ENCODE results near the gene CADPS. TPM values are rescaled to one million over a fixed set of nuclear protein-coding genes. Genes with fewer than 3 reads are reported as not detected.

The CADPS gene
- total RNA-seq, 1 experiment from 2014 or later = not detected

GRCh38 chr3:62439978-62440377, 435.2 kb downstream of the CADPS start:
- CTCF ChIA-PET = no interaction called here
- intact Hi-C loops (cut with micrococcal nuclease; ENCODE audit: unreplicated experiment) = no loop called here
- H3K4me3 ChIP-seq (ENCODE audit: low read depth, low read length, poor library complexity, severe bottlenecking) = no peak overlapping the region
- no peaks in the 10 kb centered on the region for H3K9me3 ChIP-seq (ENCODE audit: low read depth, low read length, poor library complexity, severe bottlenecking)
- TF ChIP-seq CTCF (conservative IDR thresholded peaks at IDR 0.05; ENCODE audit: low read depth, low read length) (no peak), EZH2 (IDR thresholded peaks at IDR 0.05; ENCODE audit: borderline replicate concordance, low read depth, low read length, poor library complexity, severe bottlenecking) (no peak)
- no peaks in the 10 kb centered on the region for H3K4me1 ChIP-seq (ENCODE audit: insufficient read depth, low read length, poor library complexity, severe bottlenecking)
- H3K27ac ChIP-seq (ENCODE audit: low read depth, low read length, poor library complexity, severe bottlenecking) = no peak overlapping the region
- no peaks in the 10 kb centered on the region for H3K36me3 ChIP-seq (ENCODE audit: insufficient read depth, low read length, poor library complexity, severe bottlenecking)
- peaks cover 30% of the 10 kb centered on the region for H3K27me3 ChIP-seq (replicated peaks; ENCODE audit: insufficient read depth, low read depth, low read length, poor library complexity)
- BruUV-seq (replicated peaks) = no TSS peak
- POLR2A ChIA-PET (ENCODE audit: low non-redundant PET) = no interaction called here
- DNase-seq (ENCODE audit: low spot score) = no peak

GRCh38 chr3:62439176-62439813, 435.9 kb downstream of the CADPS start:
- ChIA-PET POLR2A (ENCODE audit: low non-redundant PET) (no interaction called here), CTCF (no interaction called here)
- intact Hi-C loops (cut with micrococcal nuclease; ENCODE audit: unreplicated experiment) = no loop called here
- Histone ChIP-seq H3K36me3 (ENCODE audit: insufficient read depth, low read length, poor library complexity, severe bottlenecking) (no peaks in the 10 kb centered on the region), H3K27ac (ENCODE audit: low read depth, low read length, poor library complexity, severe bottlenecking) (no peak overlapping the region), H3K9me3 (ENCODE audit: low read depth, low read length, poor library complexity, severe bottlenecking) (no peaks in the 10 kb centered on the region), H3K4me3 (ENCODE audit: low read depth, low read length, poor library complexity, severe bottlenecking) (no peak overlapping the region), H3K4me1 (ENCODE audit: insufficient read depth, low read length, poor library complexity, severe bottlenecking) (no peaks in the 10 kb centered on the region), H3K27me3 (replicated peaks; ENCODE audit: insufficient read depth, low read depth, low read length, poor library complexity) (peaks cover 37% of the 10 kb centered on the region)
- no TSS peak for BruUV-seq (replicated peaks)
- no peak for TF ChIP-seq CTCF (conservative IDR thresholded peaks at IDR 0.05; ENCODE audit: low read depth, low read length)
- no peak for TF ChIP-seq EZH2 (IDR thresholded peaks at IDR 0.05; ENCODE audit: borderline replicate concordance, low read depth, low read length, poor library complexity, severe bottlenecking)
- no peak for DNase-seq (ENCODE audit: low spot score)

GRCh38 chr3:62436785-62437184, 438.4 kb downstream of the CADPS start:
- intact Hi-C loops (cut with micrococcal nuclease; ENCODE audit: unreplicated experiment) = no loop called here
- Histone ChIP-seq H3K4me3 (ENCODE audit: low read depth, low read length, poor library complexity, severe bottlenecking) (no peak overlapping the region), H3K27ac (ENCODE audit: low read depth, low read length, poor library complexity, severe bottlenecking) (no peak overlapping the region), H3K4me1 (ENCODE audit: insufficient read depth, low read length, poor library complexity, severe bottlenecking) (no peaks in the 10 kb centered on the region), H3K9me3 (ENCODE audit: low read depth, low read length, poor library complexity, severe bottlenecking) (no peaks in the 10 kb centered on the region), H3K27me3 (replicated peaks; ENCODE audit: insufficient read depth, low read depth, low read length, poor library complexity) (peaks cover 60% of the 10 kb centered on the region), H3K36me3 (ENCODE audit: insufficient read depth, low read length, poor library complexity, severe bottlenecking) (no peaks in the 10 kb centered on the region)
- ChIA-PET POLR2A (ENCODE audit: low non-redundant PET) (interaction anchor here (0.7 kb wide), 1 partner anchor 188 kb away, joined by 8 read pairs; no protein-coding TSS in a partner anchor), CTCF (no interaction called here)
- DNase-seq (ENCODE audit: low spot score) = no peak
- TF ChIP-seq CTCF (conservative IDR thresholded peaks at IDR 0.05; ENCODE audit: low read depth, low read length) (no peak), EZH2 (IDR thresholded peaks at IDR 0.05; ENCODE audit: borderline replicate concordance, low read depth, low read length, poor library complexity, severe bottlenecking) (no peak)
- no TSS peak for BruUV-seq (replicated peaks)

Data from A673 (cell line).